Islet of Langerhans (tissue), 1 donor: ENCODE data around the gene DKK3.

ENCODE experiments used
- FAIRE-seq: peaks from one replicate; lab custom pipeline; 2011; peaks lifted over from hg19 to GRCh38; lab: Jason Lieb, UNC

The DKK3 gene

GRCh38 chr11:12029738-12030363, 21.4 kb upstream of the DKK3 start:
- no peak for FAIRE-seq

- FAIRE-seq: no peak
Measured at GRCh38 chr11:12029119-12029518, 20.7 kb upstream of the DKK3 start.

- FAIRE-seq: no peak
Measured at GRCh38 chr11:12028303-12028702, 19.9 kb upstream of the DKK3 start.

- no peak for FAIRE-seq
Measured at GRCh38 chr11:12026331-12027211, 18.1 kb upstream of the DKK3 start.

- no peak for FAIRE-seq
Measured at GRCh38 chr11:12024254-12024926, 16.0 kb upstream of the DKK3 start.

GRCh38 chr11:12023015-12023414, 14.6 kb upstream of the DKK3 start:
- FAIRE-seq: no peak

- no peak for FAIRE-seq
Measured at GRCh38 chr11:12020546-12020945, 12.1 kb upstream of the DKK3 start.

- no peak for FAIRE-seq
Measured at GRCh38 chr11:12019866-12020416, 11.5 kb upstream of the DKK3 start.

GRCh38 chr11:12019337-12019736, 10.9 kb upstream of the DKK3 start:
- FAIRE-seq: no peak

- no peak for FAIRE-seq
Measured at GRCh38 chr11:12017865-12018453, 9.5 kb upstream of the DKK3 start.

GRCh38 chr11:12017243-12017678, 8.8 kb upstream of the DKK3 start:
- FAIRE-seq: no peak

GRCh38 chr11:12016246-12016645, 7.8 kb upstream of the DKK3 start:
- no peak for FAIRE-seq

- no peak for FAIRE-seq
Measured at GRCh38 chr11:12015486-12015885, 7.1 kb upstream of the DKK3 start.

- no peak for FAIRE-seq
Measured at GRCh38 chr11:12013781-12014180, 5.4 kb upstream of the DKK3 start.

GRCh38 chr11:12009617-12010321, 1.3 kb upstream of the DKK3 start:
- FAIRE-seq: no peak

- FAIRE-seq: no peak
Measured at GRCh38 chr11:12008790-12009616, 577 bp upstream of the DKK3 start.

GRCh38 chr11:12007230-12007593, 1.2 kb downstream of the DKK3 start:
- FAIRE-seq: no peak

GRCh38 chr11:12006552-12007229, 1.7 kb downstream of the DKK3 start:
- no peak for FAIRE-seq

GRCh38 chr11:12005476-12005875, 3.0 kb downstream of the DKK3 start:
- FAIRE-seq: no peak

- no peak for FAIRE-seq
Measured at GRCh38 chr11:12005061-12005460, 3.4 kb downstream of the DKK3 start.
